ENCODE results near the gene ACTL6B. TPM values are rescaled to one million over a fixed set of nuclear protein-coding genes. Genes with fewer than 3 reads are reported as not detected.

ACTL6B gene
- total and polyA plus RNA-seq, 2 of the 13 experiments (the other 11 are each of a cell fraction or from before 2014, with no cell fraction given), result not detected

DNA sequence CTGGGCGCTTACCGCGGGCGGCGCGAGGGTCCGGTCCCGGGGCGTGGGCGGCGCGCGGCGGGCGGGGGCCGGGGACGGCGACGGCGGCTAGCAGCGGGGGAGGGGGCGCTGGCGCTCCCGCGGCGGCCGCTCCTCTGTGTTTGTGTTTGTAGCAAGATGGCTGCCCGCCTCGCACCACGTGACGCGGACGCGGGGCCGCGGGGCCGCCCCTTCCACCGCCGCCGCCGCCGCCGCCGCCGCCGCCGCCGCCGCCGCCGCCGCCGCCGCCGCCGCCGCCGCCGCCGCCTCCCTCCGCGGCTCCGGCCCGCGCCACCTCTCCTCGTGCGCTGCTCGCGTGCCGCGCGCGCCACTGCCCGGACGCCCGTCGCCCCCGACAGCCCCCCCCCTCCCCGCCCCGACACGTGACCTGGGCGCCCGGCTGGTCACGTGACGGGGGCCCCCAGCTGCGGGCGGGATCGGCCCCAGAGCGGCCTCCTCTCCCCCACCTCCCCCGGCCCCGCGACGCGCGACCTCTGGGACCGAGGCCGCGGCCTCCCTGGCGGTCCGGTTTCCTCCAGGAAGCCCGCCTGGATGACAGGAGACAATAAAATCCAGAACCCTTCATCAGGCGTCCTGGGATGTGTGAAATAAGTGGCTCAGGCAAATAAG is 38.0 kb upstream of the ACTL6B start, which contains the start of gene GIGYF1 (continued):
- TF ChIP-seq, protein P1, sequence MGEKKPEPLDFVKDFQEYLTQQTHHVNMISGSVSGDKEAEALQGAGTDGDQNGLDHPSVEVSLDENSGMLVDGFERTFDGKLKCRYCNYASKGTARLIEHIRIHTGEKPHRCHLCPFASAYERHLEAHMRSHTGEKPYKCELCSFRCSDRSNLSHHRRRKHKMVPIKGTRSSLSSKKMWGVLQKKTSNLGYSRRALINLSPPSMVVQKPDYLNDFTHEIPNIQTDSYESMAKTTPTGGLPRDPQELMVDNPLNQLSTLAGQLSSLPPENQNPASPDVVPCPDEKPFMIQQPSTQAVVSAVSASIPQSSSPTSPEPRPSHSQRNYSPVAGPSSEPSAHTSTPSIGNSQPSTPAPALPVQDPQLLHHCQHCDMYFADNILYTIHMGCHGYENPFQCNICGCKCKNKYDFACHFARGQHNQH (CRISPR knock-in tag; IDR thresholded peaks at IDR 0.05), result no peak
- TF ChIP-seq, protein P2, sequence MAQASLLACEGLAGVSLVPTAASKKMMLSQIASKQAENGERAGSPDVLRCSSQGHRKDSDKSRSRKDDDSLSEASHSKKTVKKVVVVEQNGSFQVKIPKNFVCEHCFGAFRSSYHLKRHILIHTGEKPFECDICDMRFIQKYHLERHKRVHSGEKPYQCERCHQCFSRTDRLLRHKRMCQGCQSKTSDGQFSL (CRISPR knock-in tag; IDR thresholded peaks at IDR 0.05), result peak; percentile 57; the same call in 1 of the 2 replicates
- TF ChIP-seq ZIK1 (CRISPR knock-in tag; IDR thresholded peaks at IDR 0.05; ENCODE audit: borderline replicate concordance, low read depth), result no peak
- TF ChIP-seq, protein P3, sequence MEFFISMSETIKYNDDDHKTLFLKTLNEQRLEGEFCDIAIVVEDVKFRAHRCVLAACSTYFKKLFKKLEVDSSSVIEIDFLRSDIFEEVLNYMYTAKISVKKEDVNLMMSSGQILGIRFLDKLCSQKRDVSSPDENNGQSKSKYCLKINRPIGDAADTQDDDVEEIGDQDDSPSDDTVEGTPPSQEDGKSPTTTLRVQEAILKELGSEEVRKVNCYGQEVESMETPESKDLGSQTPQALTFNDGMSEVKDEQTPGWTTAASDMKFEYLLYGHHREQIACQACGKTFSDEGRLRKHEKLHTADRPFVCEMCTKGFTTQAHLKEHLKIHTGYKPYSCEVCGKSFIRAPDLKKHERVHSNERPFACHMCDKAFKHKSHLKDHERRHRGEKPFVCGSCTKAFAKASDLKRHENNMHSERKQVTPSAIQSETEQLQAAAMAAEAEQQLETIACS (CRISPR knock-in tag; IDR thresholded peaks at IDR 0.05), result no peak
- no peak for TF ChIP-seq NCOA1 (CRISPR knock-in tag; IDR thresholded peaks at IDR 0.05)
- no peak for TF ChIP-seq HIVEP1 (CRISPR knock-in tag; IDR thresholded peaks at IDR 0.05)
- TF ChIP-seq GABPB1 (CRISPR knock-in tag; IDR thresholded peaks at IDR 0.05), result peak; percentile 55; the same call in 1 of the 2 replicates
- no peak for TF ChIP-seq ZNF382 (CRISPR knock-in tag; IDR thresholded peaks at IDR 0.05; ENCODE audit: borderline replicate concordance)
- TF ChIP-seq PPARG (CRISPR knock-in tag; conservative IDR thresholded peaks at IDR 0.05), result 0 out of 2 replicates have a peak, but pooled peaks have one; percentile 28
- no peak for TF ChIP-seq FOXA1 (IDR thresholded peaks at IDR 0.05)
- no peak for TF ChIP-seq FOXA1 (CRISPR knock-in tag; IDR thresholded peaks at IDR 0.05)
- TF ChIP-seq ZFP36L2 (CRISPR knock-in tag; IDR thresholded peaks at IDR 0.05), result no peak
- TF ChIP-seq, protein P4, sequence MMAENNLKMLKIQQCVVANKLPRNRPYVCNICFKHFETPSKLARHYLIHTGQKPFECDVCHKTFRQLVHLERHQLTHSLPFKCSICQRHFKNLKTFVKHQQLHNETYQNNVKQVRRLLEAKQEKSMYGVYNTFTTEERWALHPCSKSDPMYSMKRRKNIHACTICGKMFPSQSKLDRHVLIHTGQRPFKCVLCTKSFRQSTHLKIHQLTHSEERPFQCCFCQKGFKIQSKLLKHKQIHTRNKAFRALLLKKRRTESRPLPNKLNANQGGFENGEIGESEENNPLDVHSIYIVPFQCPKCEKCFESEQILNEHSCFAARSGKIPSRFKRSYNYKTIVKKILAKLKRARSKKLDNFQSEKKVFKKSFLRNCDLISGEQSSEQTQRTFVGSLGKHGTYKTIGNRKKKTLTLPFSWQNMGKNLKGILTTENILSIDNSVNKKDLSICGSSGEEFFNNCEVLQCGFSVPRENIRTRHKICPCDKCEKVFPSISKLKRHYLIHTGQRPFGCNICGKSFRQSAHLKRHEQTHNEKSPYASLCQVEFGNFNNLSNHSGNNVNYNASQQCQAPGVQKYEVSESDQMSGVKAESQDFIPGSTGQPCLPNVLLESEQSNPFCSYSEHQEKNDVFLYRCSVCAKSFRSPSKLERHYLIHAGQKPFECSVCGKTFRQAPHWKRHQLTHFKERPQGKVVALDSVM (CRISPR knock-in tag; IDR thresholded peaks at IDR 0.05), result peak; percentile 96
- TF ChIP-seq, protein P5, sequence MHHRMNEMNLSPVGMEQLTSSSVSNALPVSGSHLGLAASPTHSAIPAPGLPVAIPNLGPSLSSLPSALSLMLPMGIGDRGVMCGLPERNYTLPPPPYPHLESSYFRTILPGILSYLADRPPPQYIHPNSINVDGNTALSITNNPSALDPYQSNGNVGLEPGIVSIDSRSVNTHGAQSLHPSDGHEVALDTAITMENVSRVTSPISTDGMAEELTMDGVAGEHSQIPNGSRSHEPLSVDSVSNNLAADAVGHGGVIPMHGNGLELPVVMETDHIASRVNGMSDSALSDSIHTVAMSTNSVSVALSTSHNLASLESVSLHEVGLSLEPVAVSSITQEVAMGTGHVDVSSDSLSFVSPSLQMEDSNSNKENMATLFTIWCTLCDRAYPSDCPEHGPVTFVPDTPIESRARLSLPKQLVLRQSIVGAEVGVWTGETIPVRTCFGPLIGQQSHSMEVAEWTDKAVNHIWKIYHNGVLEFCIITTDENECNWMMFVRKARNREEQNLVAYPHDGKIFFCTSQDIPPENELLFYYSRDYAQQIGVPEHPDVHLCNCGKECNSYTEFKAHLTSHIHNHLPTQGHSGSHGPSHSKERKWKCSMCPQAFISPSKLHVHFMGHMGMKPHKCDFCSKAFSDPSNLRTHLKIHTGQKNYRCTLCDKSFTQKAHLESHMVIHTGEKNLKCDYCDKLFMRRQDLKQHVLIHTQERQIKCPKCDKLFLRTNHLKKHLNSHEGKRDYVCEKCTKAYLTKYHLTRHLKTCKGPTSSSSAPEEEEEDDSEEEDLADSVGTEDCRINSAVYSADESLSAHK (CRISPR knock-in tag; IDR thresholded peaks at IDR 0.05; ENCODE audit: borderline replicate concordance), result no peak
- TF ChIP-seq, protein P6, sequence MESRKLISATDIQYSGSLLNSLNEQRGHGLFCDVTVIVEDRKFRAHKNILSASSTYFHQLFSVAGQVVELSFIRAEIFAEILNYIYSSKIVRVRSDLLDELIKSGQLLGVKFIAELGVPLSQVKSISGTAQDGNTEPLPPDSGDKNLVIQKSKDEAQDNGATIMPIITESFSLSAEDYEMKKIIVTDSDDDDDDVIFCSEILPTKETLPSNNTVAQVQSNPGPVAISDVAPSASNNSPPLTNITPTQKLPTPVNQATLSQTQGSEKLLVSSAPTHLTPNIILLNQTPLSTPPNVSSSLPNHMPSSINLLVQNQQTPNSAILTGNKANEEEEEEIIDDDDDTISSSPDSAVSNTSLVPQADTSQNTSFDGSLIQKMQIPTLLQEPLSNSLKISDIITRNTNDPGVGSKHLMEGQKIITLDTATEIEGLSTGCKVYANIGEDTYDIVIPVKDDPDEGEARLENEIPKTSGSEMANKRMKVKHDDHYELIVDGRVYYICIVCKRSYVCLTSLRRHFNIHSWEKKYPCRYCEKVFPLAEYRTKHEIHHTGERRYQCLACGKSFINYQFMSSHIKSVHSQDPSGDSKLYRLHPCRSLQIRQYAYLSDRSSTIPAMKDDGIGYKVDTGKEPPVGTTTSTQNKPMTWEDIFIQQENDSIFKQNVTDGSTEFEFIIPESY (CRISPR knock-in tag; IDR thresholded peaks at IDR 0.05), result no peak
- TF ChIP-seq HMGA1 (CRISPR knock-in tag; conservative IDR thresholded peaks at IDR 0.05), result no peak
- TF ChIP-seq, protein P7, sequence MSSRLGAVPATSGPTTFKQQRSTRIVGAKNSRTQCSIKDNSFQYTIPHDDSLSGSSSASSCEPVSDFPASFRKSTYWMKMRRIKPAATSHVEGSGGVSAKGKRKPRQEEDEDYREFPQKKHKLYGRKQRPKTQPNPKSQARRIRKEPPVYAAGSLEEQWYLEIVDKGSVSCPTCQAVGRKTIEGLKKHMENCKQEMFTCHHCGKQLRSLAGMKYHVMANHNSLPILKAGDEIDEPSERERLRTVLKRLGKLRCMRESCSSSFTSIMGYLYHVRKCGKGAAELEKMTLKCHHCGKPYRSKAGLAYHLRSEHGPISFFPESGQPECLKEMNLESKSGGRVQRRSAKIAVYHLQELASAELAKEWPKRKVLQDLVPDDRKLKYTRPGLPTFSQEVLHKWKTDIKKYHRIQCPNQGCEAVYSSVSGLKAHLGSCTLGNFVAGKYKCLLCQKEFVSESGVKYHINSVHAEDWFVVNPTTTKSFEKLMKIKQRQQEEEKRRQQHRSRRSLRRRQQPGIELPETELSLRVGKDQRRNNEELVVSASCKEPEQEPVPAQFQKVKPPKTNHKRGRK (CRISPR knock-in tag; IDR thresholded peaks at IDR 0.05), result no peak
- no peak for TF ChIP-seq ZNF44 (CRISPR knock-in tag; IDR thresholded peaks at IDR 0.05)
- TF ChIP-seq ZMYM2 (CRISPR knock-in tag; IDR thresholded peaks at IDR 0.05), result no peak
